Measurements from ENCODE around the gene OR6X1.

The OR6X1 gene

GRCh38 chr11:123773026-123773425 is 18.7 kb upstream of the OR6X1 start:
- DNase-seq (ENCODE audit: low read depth): no peak
- TF ChIP-seq, protein P1, sequence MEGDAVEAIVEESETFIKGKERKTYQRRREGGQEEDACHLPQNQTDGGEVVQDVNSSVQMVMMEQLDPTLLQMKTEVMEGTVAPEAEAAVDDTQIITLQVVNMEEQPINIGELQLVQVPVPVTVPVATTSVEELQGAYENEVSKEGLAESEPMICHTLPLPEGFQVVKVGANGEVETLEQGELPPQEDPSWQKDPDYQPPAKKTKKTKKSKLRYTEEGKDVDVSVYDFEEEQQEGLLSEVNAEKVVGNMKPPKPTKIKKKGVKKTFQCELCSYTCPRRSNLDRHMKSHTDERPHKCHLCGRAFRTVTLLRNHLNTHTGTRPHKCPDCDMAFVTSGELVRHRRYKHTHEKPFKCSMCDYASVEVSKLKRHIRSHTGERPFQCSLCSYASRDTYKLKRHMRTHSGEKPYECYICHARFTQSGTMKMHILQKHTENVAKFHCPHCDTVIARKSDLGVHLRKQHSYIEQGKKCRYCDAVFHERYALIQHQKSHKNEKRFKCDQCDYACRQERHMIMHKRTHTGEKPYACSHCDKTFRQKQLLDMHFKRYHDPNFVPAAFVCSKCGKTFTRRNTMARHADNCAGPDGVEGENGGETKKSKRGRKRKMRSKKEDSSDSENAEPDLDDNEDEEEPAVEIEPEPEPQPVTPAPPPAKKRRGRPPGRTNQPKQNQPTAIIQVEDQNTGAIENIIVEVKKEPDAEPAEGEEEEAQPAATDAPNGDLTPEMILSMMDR (conservative IDR thresholded peaks at IDR 0.05; ENCODE audit: low read length): no peak
- H3K4me3 ChIP-seq (ENCODE audit: low read length): no peak overlapping the region

DNA sequence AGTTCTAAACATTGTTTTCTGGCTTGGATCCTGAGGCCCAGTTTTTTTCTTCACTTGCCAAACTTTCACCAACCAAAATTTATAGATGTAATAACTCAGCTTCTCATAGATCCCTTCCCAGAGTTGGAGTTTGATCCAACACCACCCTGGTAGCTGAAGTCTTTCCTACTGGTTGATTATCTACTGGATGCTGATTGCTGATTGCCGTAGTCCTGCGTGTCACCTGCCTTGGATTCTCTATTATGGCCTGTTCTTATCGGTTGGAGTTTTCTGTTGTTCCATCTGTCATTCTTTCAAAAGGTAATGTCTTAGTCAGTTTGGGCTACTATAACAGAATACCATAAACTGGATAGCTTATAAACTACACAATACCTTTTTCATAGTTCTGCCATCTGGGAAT is 17.3 kb upstream of the OR6X1 start:
- no peak overlapping the region for H3K4me3 ChIP-seq (ENCODE audit: low read length)
- TF ChIP-seq, protein P1 (conservative IDR thresholded peaks at IDR 0.05; ENCODE audit: low read length): no peak
- no peak for DNase-seq (ENCODE audit: low read depth)

- TF ChIP-seq, protein P1 (conservative IDR thresholded peaks at IDR 0.05; ENCODE audit: low read length): no peak
- no peak overlapping the region for H3K4me3 ChIP-seq (ENCODE audit: low read length)
- no peak for DNase-seq (ENCODE audit: low read depth)
Observed at GRCh38 chr11:123770712-123771111, 16.4 kb upstream of the OR6X1 start.

DNA sequence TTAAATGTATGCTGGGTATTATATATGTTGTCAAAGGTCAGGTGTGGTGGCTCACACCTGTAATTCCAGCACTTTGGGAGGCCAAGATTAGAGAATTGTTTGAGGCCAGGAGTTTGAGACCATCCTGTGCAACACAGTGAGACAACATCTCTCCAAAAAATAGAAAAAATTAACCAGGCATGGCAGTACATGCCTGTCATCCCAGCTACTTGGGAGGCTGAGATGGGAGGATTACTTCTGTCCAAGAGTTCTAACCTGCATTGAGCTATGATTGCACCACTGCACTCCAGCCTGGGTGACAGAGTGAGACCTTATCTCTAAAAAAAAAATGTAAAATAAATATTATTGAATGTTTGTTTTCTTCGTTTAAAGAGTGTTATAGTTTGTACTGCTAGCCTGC is 11.3 kb upstream of the OR6X1 start:
- TF ChIP-seq, protein P1 (conservative IDR thresholded peaks at IDR 0.05; ENCODE audit: low read length): no peak
- DNase-seq (ENCODE audit: low read depth): no peak
- H3K4me3 ChIP-seq (ENCODE audit: low read length): no peak overlapping the region

DNA sequence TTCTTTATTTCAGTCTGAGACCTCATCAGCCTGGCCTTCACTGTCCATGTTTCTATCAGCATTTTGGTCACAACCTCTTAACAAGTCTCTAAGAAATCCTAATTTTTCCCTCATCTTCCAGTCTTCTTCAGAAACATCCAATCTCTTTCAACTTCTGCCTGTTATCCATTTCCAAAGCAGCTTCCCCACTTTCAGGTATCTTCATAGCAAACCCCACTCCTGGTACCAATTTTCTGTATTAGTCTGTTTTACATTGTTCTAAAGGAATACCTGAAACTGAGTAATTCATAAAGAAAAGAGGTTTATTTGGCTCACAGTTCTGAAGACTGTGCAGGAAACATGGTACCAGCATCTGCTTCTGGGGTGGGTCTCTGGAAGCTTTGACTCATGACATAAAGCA is 8.1 kb upstream of the OR6X1 start:
- TF ChIP-seq, protein P1 (conservative IDR thresholded peaks at IDR 0.05; ENCODE audit: low read length): no peak
- H3K4me3 ChIP-seq (ENCODE audit: low read length): no peak overlapping the region
- no peak for DNase-seq (ENCODE audit: low read depth)

- DNase-seq (ENCODE audit: low read depth): no peak
- TF ChIP-seq, protein P1 (conservative IDR thresholded peaks at IDR 0.05; ENCODE audit: low read length): no peak
- H3K4me3 ChIP-seq (ENCODE audit: low read length): no peak overlapping the region
Observed at GRCh38 chr11:123760894-123761293, 6.6 kb upstream of the OR6X1 start.

GRCh38 chr11:123757976-123758375 is 3.7 kb upstream of the OR6X1 start:
- TF ChIP-seq, protein P1 (conservative IDR thresholded peaks at IDR 0.05; ENCODE audit: low read length): no peak
- DNase-seq (ENCODE audit: low read depth): no peak
- H3K4me3 ChIP-seq (ENCODE audit: low read length): no peak overlapping the region
